ENCODE measurements around the gene SLC4A1.
"Not testable (repeated sequence)": the region's sequence is repeated elsewhere in the genome, so short reads cannot be mapped to it uniquely, and the experiment has no call there.

Gene SLC4A1

GRCh38 chr17:44257815-44258760, 9.8 kb downstream of the SLC4A1 start:
- DNase-seq (ENCODE audit: insufficient read length, low spot score): no peak
- FAIRE-seq: no peak
- no peak for TF ChIP-seq POLR2A (IDR thresholded peaks at IDR 0.05; ENCODE audit: low read depth, low read length)

GRCh38 chr17:44256671-44257070, 11.3 kb downstream of the SLC4A1 start:
- FAIRE-seq: no peak

GRCh38 chr17:44255915-44256314, 12.0 kb downstream of the SLC4A1 start:
- DNase-seq (ENCODE audit: insufficient read length, low spot score) (no peak), FAIRE-seq (no peak)
- TF ChIP-seq POLR2A (IDR thresholded peaks at IDR 0.05; ENCODE audit: low read depth, low read length): no peak

More at GRCh38 chr17:44256671-44257070, 11.3 kb downstream of the SLC4A1 start:
- no peak for TF ChIP-seq POLR2A (IDR thresholded peaks at IDR 0.05; ENCODE audit: low read depth, low read length)
- no peak for DNase-seq (ENCODE audit: insufficient read length, low spot score)

- FAIRE-seq (no peak), DNase-seq (ENCODE audit: insufficient read length, low spot score) (no peak)
- no peak for TF ChIP-seq POLR2A (IDR thresholded peaks at IDR 0.05; ENCODE audit: low read depth, low read length)
Measured at GRCh38 chr17:44254361-44255095, 13.4 kb downstream of the SLC4A1 start.

GRCh38 chr17:44253006-44253405, 14.9 kb downstream of the SLC4A1 start:
- FAIRE-seq: no peak
- no peak for TF ChIP-seq POLR2A (IDR thresholded peaks at IDR 0.05; ENCODE audit: low read depth, low read length)
- no peak for DNase-seq (ENCODE audit: insufficient read length, low spot score)

GRCh38 chr17:44251062-44251461, 16.9 kb downstream of the SLC4A1 start:
- DNase-seq (ENCODE audit: insufficient read length, low spot score) (no peak), FAIRE-seq (no peak)
- no peak for TF ChIP-seq POLR2A (IDR thresholded peaks at IDR 0.05; ENCODE audit: low read depth, low read length)

- TF ChIP-seq POLR2A (IDR thresholded peaks at IDR 0.05; ENCODE audit: low read depth, low read length): no peak
- DNase-seq (ENCODE audit: insufficient read length, low spot score) (no peak), FAIRE-seq (no peak)
Measured at GRCh38 chr17:44249501-44250246, 18.3 kb downstream of the SLC4A1 start.

GRCh38 chr17:44247876-44248736, 19.8 kb downstream of the SLC4A1 start:
- TF ChIP-seq POLR2A (IDR thresholded peaks at IDR 0.05; ENCODE audit: low read depth, low read length): no peak
- no peak for FAIRE-seq

GRCh38 chr17:44247440-44247841, 20.5 kb downstream of the SLC4A1 start:
- no peak for TF ChIP-seq POLR2A (IDR thresholded peaks at IDR 0.05; ENCODE audit: low read depth, low read length)
- DNase-seq (ENCODE audit: insufficient read length, low spot score) (no peak), FAIRE-seq (no peak)

More at GRCh38 chr17:44247876-44248736, 19.8 kb downstream of the SLC4A1 start:
- no peak for DNase-seq (ENCODE audit: insufficient read length, low spot score)

- no peak for TF ChIP-seq POLR2A (IDR thresholded peaks at IDR 0.05; ENCODE audit: low read depth, low read length)
- no peak for DNase-seq (ENCODE audit: insufficient read length, low spot score)
- FAIRE-seq: no peak
Measured at GRCh38 chr17:44241106-44241624, 26.8 kb downstream of the SLC4A1 start.

- DNase-seq (ENCODE audit: insufficient read length, low spot score); FAIRE-seq: not testable (repeated sequence)
Measured at GRCh38 chr17:44237886-44238285, 30.0 kb downstream of the SLC4A1 start.

- TF ChIP-seq POLR2A (IDR thresholded peaks at IDR 0.05; ENCODE audit: low read depth, low read length): no peak
- FAIRE-seq (no peak), DNase-seq (ENCODE audit: insufficient read length, low spot score) (no peak)
Measured at GRCh38 chr17:44236444-44236991, 31.4 kb downstream of the SLC4A1 start.

- DNase-seq (ENCODE audit: insufficient read length, low spot score): peak; percentile 91
- peak; percentile 70 for FAIRE-seq
- no peak for TF ChIP-seq POLR2A (IDR thresholded peaks at IDR 0.05; ENCODE audit: low read depth, low read length)
Measured at GRCh38 chr17:44235583-44235936, 32.4 kb downstream of the SLC4A1 start.
